ENCODE data around the gene CACNG4.

DNA sequence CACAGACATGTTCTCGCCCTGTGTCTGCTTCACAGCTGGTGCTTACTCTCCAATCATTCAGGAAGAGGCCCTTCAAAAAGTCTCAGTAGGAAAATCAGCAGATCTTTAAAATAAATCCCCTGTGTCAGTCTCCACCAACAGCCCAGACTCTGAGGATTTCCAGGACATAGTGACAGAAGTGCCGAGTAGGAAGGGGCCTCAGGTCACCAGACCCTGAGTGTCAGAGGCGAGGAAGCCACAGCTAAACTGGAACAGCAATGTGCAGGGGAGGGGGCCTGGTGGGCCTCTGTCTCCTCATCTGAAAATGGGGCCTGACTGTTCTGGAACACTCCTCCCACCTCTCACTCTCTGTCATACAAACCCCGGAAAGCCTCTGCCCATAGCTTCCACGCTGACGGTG is 6.3 kb downstream of the CACNG4 start:
- TF ChIP-seq, protein P1, sequence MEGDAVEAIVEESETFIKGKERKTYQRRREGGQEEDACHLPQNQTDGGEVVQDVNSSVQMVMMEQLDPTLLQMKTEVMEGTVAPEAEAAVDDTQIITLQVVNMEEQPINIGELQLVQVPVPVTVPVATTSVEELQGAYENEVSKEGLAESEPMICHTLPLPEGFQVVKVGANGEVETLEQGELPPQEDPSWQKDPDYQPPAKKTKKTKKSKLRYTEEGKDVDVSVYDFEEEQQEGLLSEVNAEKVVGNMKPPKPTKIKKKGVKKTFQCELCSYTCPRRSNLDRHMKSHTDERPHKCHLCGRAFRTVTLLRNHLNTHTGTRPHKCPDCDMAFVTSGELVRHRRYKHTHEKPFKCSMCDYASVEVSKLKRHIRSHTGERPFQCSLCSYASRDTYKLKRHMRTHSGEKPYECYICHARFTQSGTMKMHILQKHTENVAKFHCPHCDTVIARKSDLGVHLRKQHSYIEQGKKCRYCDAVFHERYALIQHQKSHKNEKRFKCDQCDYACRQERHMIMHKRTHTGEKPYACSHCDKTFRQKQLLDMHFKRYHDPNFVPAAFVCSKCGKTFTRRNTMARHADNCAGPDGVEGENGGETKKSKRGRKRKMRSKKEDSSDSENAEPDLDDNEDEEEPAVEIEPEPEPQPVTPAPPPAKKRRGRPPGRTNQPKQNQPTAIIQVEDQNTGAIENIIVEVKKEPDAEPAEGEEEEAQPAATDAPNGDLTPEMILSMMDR (IDR thresholded peaks at IDR 0.05; ENCODE audit: poor library complexity, severe bottlenecking): no peak
- no peak for TF ChIP-seq TAF1 (IDR thresholded peaks at IDR 0.05; ENCODE audit: low read depth)
- no peak for TF ChIP-seq EP300 (conservative IDR thresholded peaks at IDR 0.05; ENCODE audit: poor library complexity, severe bottlenecking)
- TF ChIP-seq EZH2 (IDR thresholded peaks at IDR 0.05; ENCODE audit: borderline replicate concordance, insufficient read depth, low read length, poor library complexity, severe bottlenecking): no peak
- TF ChIP-seq POLR2AphosphoS5 (IDR thresholded peaks at IDR 0.05): no peak
- no peak for TF ChIP-seq RAD21 (conservative IDR thresholded peaks at IDR 0.05)

Measured in neural cell (in vitro differentiated cells).